HG03064 (cell line): ENCODE data around the gene ADCY10.
"Not testable (repeated sequence)": the region's sequence is repeated elsewhere in the genome, so short reads cannot be mapped to it uniquely, and the experiment has no call there.

Experiments used
- ATAC-seq: cut with Tn5 transposase; IDR thresholded peaks from one replicate; pipeline ENCODE4 v1.9.1; 2021; ENCODE audit warnings: low read depth; ENCODE audit not compliant: unreplicated experiment

Gene ADCY10

GRCh38 chr1:167890400-167890799 lies 23.5 kb downstream of the ADCY10 start:
- no peak for ATAC-seq

- not testable (repeated sequence) for ATAC-seq
Observed at GRCh38 chr1:167887187-167887586, 26.7 kb downstream of the ADCY10 start.

GRCh38 chr1:167882376-167882775 lies 31.6 kb downstream of the ADCY10 start:
- ATAC-seq, result no peak

- ATAC-seq, result no peak
Observed at GRCh38 chr1:167881786-167882185, 32.1 kb downstream of the ADCY10 start.

GRCh38 chr1:167881069-167881468 lies 32.9 kb downstream of the ADCY10 start:
- no peak for ATAC-seq

GRCh38 chr1:167880580-167881021 lies 33.3 kb downstream of the ADCY10 start:
- no peak for ATAC-seq

GRCh38 chr1:167879508-167879907 lies 34.4 kb downstream of the ADCY10 start:
- ATAC-seq, result no peak

GRCh38 chr1:167878372-167879160 lies 35.4 kb downstream of the ADCY10 start:
- no peak for ATAC-seq

- no peak for ATAC-seq
Observed at GRCh38 chr1:167876597-167877175, 37.2 kb downstream of the ADCY10 start.

- ATAC-seq, result no peak
Observed at GRCh38 chr1:167871331-167871730, 42.6 kb downstream of the ADCY10 start.

GRCh38 chr1:167869157-167870001 lies 44.6 kb downstream of the ADCY10 start:
- not testable (repeated sequence) for ATAC-seq

GRCh38 chr1:167866739-167867414 lies 47.1 kb downstream of the ADCY10 start:
- ATAC-seq, result not testable (repeated sequence)

- not testable (repeated sequence) for ATAC-seq
Observed at GRCh38 chr1:167866326-167866725, 47.6 kb downstream of the ADCY10 start.

GRCh38 chr1:167865804-167866308 lies 48.1 kb downstream of the ADCY10 start:
- ATAC-seq, result not testable (repeated sequence)

- ATAC-seq, result not testable (repeated sequence)
Observed at GRCh38 chr1:167865193-167865592, 48.7 kb downstream of the ADCY10 start.

- no peak for ATAC-seq
Observed at GRCh38 chr1:167864392-167865032, 49.4 kb downstream of the ADCY10 start.

- no peak for ATAC-seq
Observed at GRCh38 chr1:167863921-167864279, 50.0 kb downstream of the ADCY10 start.

GRCh38 chr1:167863191-167863920 lies 50.6 kb downstream of the ADCY10 start:
- ATAC-seq, result not testable (repeated sequence)

- no peak for ATAC-seq
Observed at GRCh38 chr1:167862432-167863076, 51.4 kb downstream of the ADCY10 start.
